Psoas muscle (tissue), 8 donors: ENCODE measurements around the gene SULF2. TPM values are rescaled to one million over a fixed set of nuclear protein-coding genes. Genes with fewer than 3 reads are reported as not detected.
A peak's percentile ranks its signal among the peaks of the same experiment; 100 is the strongest.

ENCODE experiments used
- ATAC-seq, 4 donors: fragments of 200-7000 bp; cut with Tn5 transposase; one replicate each; pipeline ENCODE4 v1.9.1; 2020; ENCODE audit warnings: moderate library complexity in 3 of 4, mild to moderate bottlenecking in 2 of 4
- DNase-seq, 2 donors: peaks; one replicate each; pipeline ENCODE4 v3.0.0-alpha.2; 2020
- H3K27ac ChIP-seq: fragments of 200-600 bp; one replicate; pipeline ENCODE4 v1.8.0; 2022
- H3K27me3 ChIP-seq, 3 donors: fragments of 200-600 bp in 1 of 3; one replicate each; pipeline versions ENCODE4 v1.6.1 to v1.8.0; 2013 to 2022; ENCODE audit warnings: low read length in 2 of 3, mild to moderate bottlenecking in 2 of 3, moderate library complexity in 1 of 3; ENCODE audit not compliant: insufficient read depth in 3 of 3
- H3K36me3 ChIP-seq, 2 donors: fragments of 200-600 bp in 1 of 2; one replicate each; pipeline versions ENCODE4 v1.6.1 to v1.8.0; 2013 to 2022; ENCODE audit warnings: low read depth in 1 of 2, mild to moderate bottlenecking in 1 of 2, moderate library complexity in 1 of 2; ENCODE audit not compliant: insufficient read depth in 1 of 2
- H3K4me1 ChIP-seq: fragments of 200-600 bp; one replicate; pipeline ENCODE4 v1.8.0; 2022
- H3K4me3 ChIP-seq: fragments of 200-600 bp; one replicate; pipeline ENCODE4 v1.8.0; 2022; ENCODE audit warnings: mild to moderate bottlenecking
- H3K9me3 ChIP-seq: fragments of 200-600 bp; one replicate; pipeline ENCODE4 v1.8.0; 2022
- CTCF ChIP-seq: fragments of 200-600 bp; IDR thresholded peaks from one replicate; pipeline ENCODE4 v1.8.0; 2022; ENCODE audit warnings: antibody characterized with exemption
- WGBS, 3 donors: extraction: QIAGEN DNeasy Blood & Tissue Kit; methylation state at CpG; one replicate each; pipeline versions ENCODE4 v1.1.6 to v1.1.7; 2013; 5-methylcytosine and 5-hydroxymethylcytosine counted together
- intact Hi-C, 2 donors: fragments of 100-400 bp; cut with DNase I; formaldehyde crosslinking; loops; one replicate each; pipeline versions ENCODE4 v1.11.0 to v1.14.2; 2022
- polyA plus RNA-seq, 3 donors: library from polyadenylated mRNA; stranded (reverse); fragments of 200-250 nt; gene quantifications; one replicate each; pipeline ENCODE4 v1.2.3, GENCODE V29; 2013
- total RNA-seq, 4 donors: library from RNA; stranded (reverse); fragmentation: NEBNext Ultra II Directional in 2 of 4; extraction: Animal tissue kit (Norgen Biotek cat#: 25700) in 2 of 4; gene quantifications; one replicate each; pipeline versions ENCODE4 v1.2.1 to v1.2.4, GENCODE V29; 2021 to 2023
- donor health status: healthy with polysubstance abuse.
- donor health status: DM: no; HTN: no; CAD: no; lungs with moderate emphysema.
- donor health status: Bipolar disorder and iron deficiency.
- donor health status: healthy.
- donor health status: DM: yes; HTN: yes; CAD: no.
- donor health status: DM: no; HTN: no; CAD: no.
- donor health status: DM: no; HTN: no; CAD: no.
- donor health status: DM: yes; HTN: yes; CAD: no.

The SULF2 gene
- total and polyA plus RNA-seq, 7 donors = 5.3 to 23.3 (median 11.6) TPM

GRCh38 chr20:47777220-47777619 lies 8.1 kb downstream of the SULF2 start:
- intact Hi-C loops = no loop called here
- Histone ChIP-seq H3K36me3 (no peaks in the 10 kb centered on the region), H3K9me3 (no peaks in the 10 kb centered on the region), H3K27ac (no peak overlapping the region), H3K4me3 (no peak overlapping the region), H3K27me3 (peaks cover 0 to 15% (median 7%) of the 10 kb centered on the region in 3 donors), H3K4me1 (no peaks in the 10 kb centered on the region)
- no peak for TF ChIP-seq CTCF
- 84 to 95% (median 91%) methylated on average over 4 of the region's 4 CpGs for WGBS, 3 donors
- no peak for DNase-seq
- ATAC-seq = no peak

- intact Hi-C loops = no loop called here
- ATAC-seq = no peak
- H3K4me3 ChIP-seq = no peak overlapping the region
- TF ChIP-seq CTCF = no peak
- H3K27me3 ChIP-seq = peaks cover 0 to 9% (median 4%) of the 10 kb centered on the region in 3 donors
- H3K36me3 ChIP-seq = no peaks in the 10 kb centered on the region
- no peaks in the 10 kb centered on the region for H3K9me3 ChIP-seq
- no peaks in the 10 kb centered on the region for H3K4me1 ChIP-seq
- 77 to 93% (median 91%) methylated on average over 4 of the region's 4 CpGs for WGBS, 3 donors
- no peak for DNase-seq
- H3K27ac ChIP-seq = no peak overlapping the region
These were observed 8.6 kb downstream of the SULF2 start for GRCh38 chr20:47776639-47777038.

DNA sequence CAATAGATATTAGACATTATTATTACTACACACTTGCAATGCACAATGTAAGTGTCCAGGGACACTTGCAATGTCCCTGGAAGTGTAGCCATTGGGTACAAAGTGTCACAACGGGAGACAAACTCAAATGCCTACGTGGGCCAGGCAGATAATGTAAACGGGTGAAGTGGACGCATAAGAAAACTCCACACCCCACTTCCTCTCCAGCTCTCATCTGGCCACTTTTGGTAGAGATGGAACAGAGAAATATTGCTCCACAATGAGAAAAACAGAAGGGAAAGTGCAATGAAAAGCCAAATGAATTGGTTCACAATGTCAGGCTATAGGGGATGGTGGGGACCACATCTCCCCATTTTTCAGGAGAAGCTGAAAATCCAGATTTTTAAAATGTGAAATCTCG lies 9.4 kb downstream of the SULF2 start:
- H3K27ac ChIP-seq = no peak overlapping the region
- TF ChIP-seq CTCF = no peak
- intact Hi-C loops = no loop called here
- no peaks in the 10 kb centered on the region for H3K36me3 ChIP-seq
- H3K4me1 ChIP-seq = no peaks in the 10 kb centered on the region
- no peak for DNase-seq
- peaks cover 0 to 4% (median under 1%) of the 10 kb centered on the region in 3 donors for H3K27me3 ChIP-seq
- ATAC-seq = no peak
- WGBS, 3 donors = 86 to 89% (median 87%) methylated on average over 5 of the region's 5 CpGs
- no peak overlapping the region for H3K4me3 ChIP-seq
- H3K9me3 ChIP-seq = no peaks in the 10 kb centered on the region

DNA sequence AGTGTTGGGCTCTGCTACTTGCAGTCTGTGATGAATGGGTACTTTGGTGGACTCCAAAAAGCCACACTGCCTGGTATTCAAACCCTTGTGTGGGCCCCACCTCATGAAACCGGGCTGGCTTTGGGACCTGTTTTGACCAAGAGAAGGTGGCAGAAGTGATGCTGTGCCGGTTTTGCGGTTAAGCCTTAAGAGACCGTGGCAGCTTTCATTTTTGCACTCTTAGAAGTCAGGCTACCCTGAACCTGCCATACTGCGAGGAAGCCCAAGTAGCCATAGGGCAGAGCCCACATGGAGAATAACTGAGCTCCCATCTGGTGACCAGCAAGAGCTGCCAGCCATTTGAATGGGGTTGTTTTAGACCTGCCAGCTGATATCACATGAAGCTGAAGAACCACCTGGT lies 10.2 kb downstream of the SULF2 start:
- H3K27me3 ChIP-seq = peaks cover 0 to 4% (median 0%) of the 10 kb centered on the region in 3 donors
- H3K4me3 ChIP-seq = no peak overlapping the region
- no peak overlapping the region for H3K27ac ChIP-seq
- H3K36me3 ChIP-seq = no peaks in the 10 kb centered on the region
- DNase-seq (no peak), ATAC-seq (no peak)
- H3K9me3 ChIP-seq = no peaks in the 10 kb centered on the region
- intact Hi-C loops = no loop called here
- WGBS, 3 donors = 94 to 96% (median 96%) methylated on average over 5 of the region's 5 CpGs
- H3K4me1 ChIP-seq = no peaks in the 10 kb centered on the region
- no peak for TF ChIP-seq CTCF

DNA sequence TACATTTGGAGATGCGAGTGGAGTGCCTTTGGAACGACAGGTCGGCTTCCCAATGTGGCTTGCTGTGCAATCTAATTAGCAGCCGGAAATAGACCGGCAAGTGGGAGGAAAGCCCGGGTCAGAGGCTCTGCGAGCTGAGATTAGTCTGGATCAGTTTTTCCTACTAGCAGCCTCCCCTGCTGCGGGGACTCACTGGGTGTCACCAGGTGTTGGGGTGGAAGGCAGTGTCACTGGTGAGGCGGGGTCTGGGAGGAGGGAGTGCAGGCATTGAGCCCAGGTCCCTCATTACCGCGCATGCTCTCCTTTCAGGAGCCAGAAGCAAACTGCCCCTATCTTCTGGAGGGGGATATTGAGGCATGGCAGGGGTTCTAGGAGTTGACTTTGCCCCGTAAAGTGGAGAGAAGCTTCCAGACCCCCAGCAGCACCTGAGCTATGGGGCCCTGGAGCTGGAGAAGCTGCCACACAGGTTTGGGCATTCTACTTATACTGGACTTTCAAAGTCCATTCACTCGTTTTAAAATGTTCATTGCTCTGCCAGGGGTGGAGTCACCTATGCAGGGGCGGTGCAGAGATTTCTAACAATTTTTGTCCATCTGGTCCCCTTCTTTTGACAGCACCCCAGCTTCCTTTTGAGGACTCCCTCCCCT lies 11.0 kb downstream of the SULF2 start:
- no peak overlapping the region for H3K4me3 ChIP-seq
- H3K4me1 ChIP-seq = no peaks in the 10 kb centered on the region

More for the DNA sequence above, 11.0 kb downstream of the SULF2 start:
- 40 to 49% (median 48%) methylated on average over 14 of the region's 14 CpGs for WGBS, 3 donors
- H3K9me3 ChIP-seq = no peaks in the 10 kb centered on the region
- peak overlapping the region; percentile 16 for H3K27ac ChIP-seq
- TF ChIP-seq CTCF = no peak
- intact Hi-C loops = no loop called here
- peaks cover 0 to 4% (median 0%) of the 10 kb centered on the region in 3 donors for H3K27me3 ChIP-seq
- no peaks in the 10 kb centered on the region for H3K36me3 ChIP-seq
- peak in 1 of 4 donors; percentile 27 for ATAC-seq
- DNase-seq = no peak
